Prostate gland (tissue), 2 donors: ENCODE results near the gene BCR.

Source experiments
- CTCF ChIP-seq, 4 experiments: fragments of 200-600 bp in 2 of 4; fragments of 450-650 bp in 2 of 4; sonication (generic) in 2 of 4; IDR thresholded peaks; 1 replicate in 3 of 4; 2 replicates in 1 of 4; pipeline ENCODE4 v1.5.1; 2016 to 2019; ENCODE audit warnings: antibody characterized with exemption in 4 of 4, mild to moderate bottlenecking in 2 of 4, moderate library complexity in 2 of 4
- POLR2A ChIP-seq: fragments of 450-650 bp; IDR thresholded peaks from one replicate; pipeline ENCODE4 v1.6.1; 2016; ENCODE audit warnings: antibody characterized with exemption, mild to moderate bottlenecking
- POLR2AphosphoS5 ChIP-seq: sonication (generic); formaldehyde crosslinking; IDR thresholded peaks from one replicate; pipeline ENCODE4 v1.6.1; 2017; ENCODE audit warnings: antibody characterized with exemption

- TF ChIP-seq POLR2A: no peak
- no peak for TF ChIP-seq CTCF (IDR thresholded peaks at IDR 0.05)
- TF ChIP-seq POLR2AphosphoS5: no peak
These were observed 18.7 kb upstream of the BCR start for GRCh38 chr22:23161574-23161973.
